ENCODE measurements around the gene ATP1B1. TPM values are rescaled to one million over a fixed set of nuclear protein-coding genes. Genes with fewer than 3 reads are reported as not detected.

Gene ATP1B1
- total RNA-seq, 1 experiment from 2014 or later: 118 TPM

- intact Hi-C loops (cut with micrococcal nuclease; ENCODE audit: unreplicated experiment) (no loop called here), in situ Hi-C loops (cut with HindIII; ENCODE audit: low pct_unique_long_range_greater_than_20kb, low sequenced_read_pairs) (no loop called here)
- ATAC-seq (no peak), DNase-seq (ENCODE audit: low read depth, low spot score) (no peak)
- no peak overlapping the region for H3K4me3 ChIP-seq (ENCODE audit: low read depth in 2 of 2, low read length in 2 of 2)
- H3K27ac ChIP-seq (ENCODE audit: low read length): no peak overlapping the region
- H3K9me3 ChIP-seq (ENCODE audit: control insufficient read depth, insufficient read depth, low read depth, low read length): no peaks in the 10 kb centered on the region
- no peaks in the 10 kb centered on the region for H3K4me1 ChIP-seq (ENCODE audit: control insufficient read depth, insufficient read depth, low read length)
- H3K27me3 ChIP-seq (ENCODE audit: control insufficient read depth, insufficient read depth, low read length): no peaks in the 10 kb centered on the region
- TF ChIP-seq REST (IDR thresholded peaks at IDR 0.05; ENCODE audit: insufficient read depth in 1 of 2, low read depth in 2 of 2, low read length in 1 of 2) (no peak), SIN3A (IDR thresholded peaks at IDR 0.05; ENCODE audit: borderline replicate concordance, insufficient read depth, low read depth, low read length) (no peak), POLR2AphosphoS5 (IDR thresholded peaks at IDR 0.05; ENCODE audit: low read depth, low read length) (no peak), TCF7L2 (IDR thresholded peaks at IDR 0.05; ENCODE audit: low read depth, low read length) (no peak), CTCF (IDR thresholded peaks at IDR 0.05) (no peak)
- ChIA-PET POLR2A (no interaction called here), CTCF (no interaction called here)
- no TSS peak for BruUV-seq (replicated peaks)
- H3K36me3 ChIP-seq (ENCODE audit: control insufficient read depth, insufficient read depth, low read length): no peaks in the 10 kb centered on the region
Observed at GRCh38 chr1:169090900-169091311, 15.6 kb upstream of the ATP1B1 start.

GRCh38 chr1:169091480-169091941, 15.0 kb upstream of the ATP1B1 start:
- no peak for ATAC-seq
- no TSS peak for BruUV-seq (replicated peaks)
- POLR2A ChIA-PET: no interaction called here
- in situ Hi-C loops (cut with HindIII; ENCODE audit: low pct_unique_long_range_greater_than_20kb, low sequenced_read_pairs): no loop called here
- no peaks in the 10 kb centered on the region for H3K36me3 ChIP-seq (ENCODE audit: control insufficient read depth, insufficient read depth, low read length)
- H3K27ac ChIP-seq (ENCODE audit: low read length): no peak overlapping the region
- intact Hi-C loops (cut with micrococcal nuclease; ENCODE audit: unreplicated experiment): no loop called here
- H3K4me1 ChIP-seq (ENCODE audit: control insufficient read depth, insufficient read depth, low read length): no peaks in the 10 kb centered on the region
- no peak for TF ChIP-seq TCF7L2 (IDR thresholded peaks at IDR 0.05; ENCODE audit: low read depth, low read length)
- no peak for TF ChIP-seq POLR2AphosphoS5 (IDR thresholded peaks at IDR 0.05; ENCODE audit: low read depth, low read length)
- no peak for TF ChIP-seq REST (IDR thresholded peaks at IDR 0.05; ENCODE audit: insufficient read depth in 1 of 2, low read depth in 2 of 2, low read length in 1 of 2)
- no peak for TF ChIP-seq SIN3A (IDR thresholded peaks at IDR 0.05; ENCODE audit: borderline replicate concordance, insufficient read depth, low read depth, low read length)
- TF ChIP-seq CTCF (IDR thresholded peaks at IDR 0.05): no peak
- DNase-seq (ENCODE audit: low read depth, low spot score): no peak
- H3K4me3 ChIP-seq (ENCODE audit: low read depth in 2 of 2, low read length in 2 of 2): no peak overlapping the region
- CTCF ChIA-PET: no interaction called here
- H3K27me3 ChIP-seq (ENCODE audit: control insufficient read depth, insufficient read depth, low read length): no peaks in the 10 kb centered on the region
- H3K9me3 ChIP-seq (ENCODE audit: control insufficient read depth, insufficient read depth, low read depth, low read length): no peaks in the 10 kb centered on the region
